ENCODE results near the gene DNAJC2. TPM values are rescaled to one million over a fixed set of nuclear protein-coding genes. Genes with fewer than 3 reads are reported as not detected.

Gene DNAJC2
- total RNA-seq, result 18.0 TPM

GRCh38 chr7:103344453-103345149, at the start of gene DNAJC2:
DNAJC2 (minus strand) TSS chr7:103344767; CDS start chr7:103344622, 145 bp downstream.

GRCh38 chr7:103347507-103348267, 3.1 kb upstream of the DNAJC2 start, which contains the start of gene PSMC2:
PSMC2 (plus strand) TSS chr7:103347643; CDS start chr7:103347712, 69 bp downstream.

GRCh38 chr7:103296901-103297836, 47.4 kb downstream of the DNAJC2 start, which contains the start of gene PMPCB:
PMPCB (plus strand) TSS chr7:103297435; CDS start chr7:103297460, 25 bp downstream.

Small RNAs within 50 kb of the gene (small RNA-seq; reads per million reads assigned to genes)
- gene RPS29P16 (ENCODE audit: low replicate concordance), result not detected

Other genes starting within 250 kb of the DNAJC2 start
- gene NAPEPLD, start 195.7 kb downstream of the DNAJC2 start, total RNA-seq, result 47.8 TPM
- 46.2 TPM for gene PMPCB, start 47.3 kb downstream of the DNAJC2 start, total RNA-seq
- gene PSMC2, start 2.9 kb upstream of the DNAJC2 start, total RNA-seq, result 61.8 TPM
- not detected for gene SLC26A5, start 101.4 kb upstream of the DNAJC2 start, total RNA-seq

Measured in metanephros (tissue), 2 donors.